HG02642 (cell line): ENCODE results near the gene KLRD1.
"Not testable (repeated sequence)": the region's sequence is repeated elsewhere in the genome, so short reads cannot be mapped to it uniquely, and the experiment has no call there.

Experiments
- ATAC-seq: cut with Tn5 transposase; IDR thresholded peaks from one replicate; pipeline ENCODE4 v1.9.1; 2021; ENCODE audit warnings: mild to moderate bottlenecking; ENCODE audit not compliant: unreplicated experiment, poor library complexity

Gene KLRD1

GRCh38 chr12:10367714-10368113, 60.0 kb downstream of the KLRD1 start:
- ATAC-seq = not testable (repeated sequence)

GRCh38 chr12:10368206-10369171, 60.8 kb downstream of the KLRD1 start:
- ATAC-seq = no peak

GRCh38 chr12:10369557-10370415, 62.1 kb downstream of the KLRD1 start:
- no peak for ATAC-seq

GRCh38 chr12:10371893-10372535, 64.3 kb downstream of the KLRD1 start:
- not testable (repeated sequence) for ATAC-seq

GRCh38 chr12:10372559-10372958, 64.9 kb downstream of the KLRD1 start:
- no peak for ATAC-seq

GRCh38 chr12:10374624-10375018, 67.0 kb downstream of the KLRD1 start:
- no peak for ATAC-seq

- ATAC-seq = not testable (repeated sequence)
Measured at GRCh38 chr12:10378737-10379136, 71.1 kb downstream of the KLRD1 start.
